Osteoblast (primary cell): Measurements from ENCODE around the gene KCNK13. TPM values are rescaled to one million over a fixed set of nuclear protein-coding genes. Genes with fewer than 3 reads are reported as not detected.
"Not testable (repeated sequence)": the region's sequence is repeated elsewhere in the genome, so short reads cannot be mapped to it uniquely, and the experiment has no call there.

Experiments used
- DNase-seq: peaks from one replicate; pipeline ENCODE4 v3.0.0; 2011; ENCODE audit warnings: low spot score, mixed read lengths; ENCODE audit not compliant: insufficient read length; ENCODE audit errors: missing footprints
- H2AFZ ChIP-seq: 2 replicates; pipeline ENCODE4 v1.6.0; 2011; ENCODE audit warnings: mild to moderate bottlenecking, low read length
- H3K27ac ChIP-seq: 2 replicates; pipeline ENCODE4 v1.5.1; 2011; ENCODE audit warnings: mild to moderate bottlenecking, low read depth, low read length, moderate library complexity
- H3K27me3 ChIP-seq: 2 replicates; pipeline ENCODE4 v1.6.0; 2012; ENCODE audit warnings: mild to moderate bottlenecking, control low read depth, inconsistent platforms, low read length, moderate library complexity; ENCODE audit not compliant: insufficient read depth
- H3K36me3 ChIP-seq: 2 replicates; pipeline ENCODE4 v1.5.1; 2011; ENCODE audit warnings: mild to moderate bottlenecking, low read length, control low read depth, moderate library complexity; ENCODE audit not compliant: insufficient read depth
- H3K4me1 ChIP-seq: 2 replicates; pipeline ENCODE4 v1.5.1; 2011; ENCODE audit warnings: mild to moderate bottlenecking, low read length, control low read depth, moderate library complexity; ENCODE audit not compliant: insufficient read depth
- H3K4me2 ChIP-seq: 2 replicates; pipeline ENCODE4 v1.6.0; 2011; ENCODE audit warnings: mild to moderate bottlenecking, low read length; ENCODE audit not compliant: insufficient read depth
- H3K4me3 ChIP-seq: fragments of 200-600 bp; sonication (generic); 3 replicates; pipeline ENCODE4 v1.5.1; 2012; ENCODE audit warnings: mild to moderate bottlenecking, low read length, inconsistent platforms; ENCODE audit not compliant: insufficient read depth
- H3K79me2 ChIP-seq: 2 replicates; pipeline ENCODE4 v1.6.0; 2012; ENCODE audit warnings: mild to moderate bottlenecking, low read length, control low read depth, inconsistent platforms; ENCODE audit not compliant: insufficient read depth
- H3K9me3 ChIP-seq: 2 replicates; pipeline ENCODE4 v1.5.1; 2011; ENCODE audit warnings: low read depth, low read length, control low read depth
- H4K20me1 ChIP-seq: 2 replicates; pipeline ENCODE4 v1.6.0; 2012; ENCODE audit warnings: mild to moderate bottlenecking, low read length, control low read depth; ENCODE audit not compliant: insufficient read depth
- CTCF ChIP-seq: IDR thresholded peaks from 2 replicates; pipeline ENCODE4 v1.5.1; 2011; ENCODE audit warnings: mild to moderate bottlenecking, low read depth, low read length, moderate library complexity; ENCODE audit errors: extremely low read depth
- total RNA-seq: library from RNA; depleted of rRNA; stranded (reverse); fragments of >200 nt; gene quantifications from 2 replicates; pipeline ENCODE4 v1.2.3, GENCODE V29; 2012

KCNK13 gene
- total RNA-seq, 1 donor = not detected

- no peak for TF ChIP-seq CTCF
- H3K36me3 ChIP-seq = no peaks in the 10 kb centered on the region
- DNase-seq = no peak
These were observed 26.4 kb downstream of the KCNK13 start for GRCh38 chr14:90088176-90088575.

GRCh38 chr14:90089486-90089885 lies 27.7 kb downstream of the KCNK13 start:
- H3K27me3 ChIP-seq, H3K9me3 ChIP-seq, H2AFZ ChIP-seq, H3K4me2 ChIP-seq, H3K79me2 ChIP-seq, DNase-seq, H4K20me1 ChIP-seq, H3K27ac ChIP-seq, H3K4me3 ChIP-seq, H3K36me3 ChIP-seq: not testable (repeated sequence)
- peaks cover 26% of the 10 kb centered on the region for H3K4me1 ChIP-seq

More at GRCh38 chr14:90088176-90088575, 26.4 kb downstream of the KCNK13 start:
- Histone ChIP-seq H3K9me3 (no peaks in the 10 kb centered on the region), H3K79me2 (no peaks in the 10 kb centered on the region), H3K27me3 (peaks cover 9% of the 10 kb centered on the region), H3K4me3 (no peak overlapping the region), H4K20me1 (no peaks in the 10 kb centered on the region), H2AFZ (no peak overlapping the region), H3K4me2 (no peak overlapping the region), H3K4me1 (peaks cover 16% of the 10 kb centered on the region), H3K27ac (no peak overlapping the region)

- H3K27ac ChIP-seq = no peak overlapping the region
- no peaks in the 10 kb centered on the region for H3K36me3 ChIP-seq
- H2AFZ ChIP-seq = no peak overlapping the region
- H3K4me3 ChIP-seq = no peak overlapping the region
- no peaks in the 10 kb centered on the region for H3K79me2 ChIP-seq
- no peaks in the 10 kb centered on the region for H3K9me3 ChIP-seq
- peaks cover 26% of the 10 kb centered on the region for H3K4me1 ChIP-seq
- peaks cover 9% of the 10 kb centered on the region for H3K27me3 ChIP-seq
- no peak for TF ChIP-seq CTCF
- H4K20me1 ChIP-seq = no peaks in the 10 kb centered on the region
- peak overlapping the region; percentile 9 for H3K4me2 ChIP-seq
- peak; percentile 69 for DNase-seq
These were observed 29.6 kb downstream of the KCNK13 start for GRCh38 chr14:90091393-90091792.

GRCh38 chr14:90093942-90094595 lies 32.3 kb downstream of the KCNK13 start:
- peak; percentile 64 for DNase-seq
- Histone ChIP-seq H3K4me3 (no peak overlapping the region), H4K20me1 (no peaks in the 10 kb centered on the region), H2AFZ (no peak overlapping the region), H3K79me2 (no peaks in the 10 kb centered on the region), H3K27ac (no peak overlapping the region), H3K27me3 (peaks cover 1% of the 10 kb centered on the region), H3K4me2 (no peak overlapping the region), H3K36me3 (no peaks in the 10 kb centered on the region), H3K4me1 (peaks cover 19% of the 10 kb centered on the region), H3K9me3 (no peaks in the 10 kb centered on the region)
- TF ChIP-seq CTCF = no peak
